HG03045 (cell line): ENCODE results near the gene NAV2.

Experiments used
- ATAC-seq: cut with Tn5 transposase; IDR thresholded peaks from one replicate; pipeline ENCODE4 v1.9.1; 2021; ENCODE audit warnings: mild to moderate bottlenecking, moderate library complexity; ENCODE audit not compliant: unreplicated experiment

Gene NAV2

DNA sequence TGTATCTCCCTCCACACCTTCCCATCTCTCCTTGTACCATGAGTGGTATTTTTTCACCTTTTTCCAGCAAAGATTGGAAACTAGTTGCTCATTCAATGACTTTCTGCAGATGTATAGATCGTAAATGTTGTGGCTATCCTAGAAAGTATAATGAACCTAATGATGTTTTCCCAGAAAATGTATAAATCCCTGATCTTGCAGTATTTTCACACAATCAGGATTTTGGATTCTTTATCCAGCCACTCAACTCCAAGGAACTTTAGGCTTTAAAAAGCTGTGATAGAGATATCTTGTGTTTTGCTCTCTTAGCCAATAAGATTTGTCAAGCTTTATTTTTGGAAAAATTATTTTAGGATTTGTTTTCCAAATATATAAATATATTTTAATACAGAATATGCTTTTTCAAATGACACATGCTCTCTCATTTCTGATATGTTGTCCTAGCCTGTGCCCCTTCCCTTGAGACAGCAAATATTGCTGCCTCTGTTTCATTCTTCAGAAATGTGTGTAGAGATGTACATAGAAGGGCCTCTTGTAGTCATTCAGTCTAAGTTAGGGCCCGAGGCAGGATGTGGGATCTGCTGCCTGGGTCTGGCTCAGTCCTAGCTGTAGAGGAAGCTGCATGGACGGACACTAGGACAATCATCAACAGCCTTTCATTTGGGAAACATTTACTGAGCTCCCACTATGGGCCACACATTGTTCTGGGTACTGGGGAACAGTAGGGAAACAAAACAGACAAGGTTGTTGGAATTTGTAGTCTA, 62.4 kb downstream of the NAV2 start:
- ATAC-seq, result no peak

DNA sequence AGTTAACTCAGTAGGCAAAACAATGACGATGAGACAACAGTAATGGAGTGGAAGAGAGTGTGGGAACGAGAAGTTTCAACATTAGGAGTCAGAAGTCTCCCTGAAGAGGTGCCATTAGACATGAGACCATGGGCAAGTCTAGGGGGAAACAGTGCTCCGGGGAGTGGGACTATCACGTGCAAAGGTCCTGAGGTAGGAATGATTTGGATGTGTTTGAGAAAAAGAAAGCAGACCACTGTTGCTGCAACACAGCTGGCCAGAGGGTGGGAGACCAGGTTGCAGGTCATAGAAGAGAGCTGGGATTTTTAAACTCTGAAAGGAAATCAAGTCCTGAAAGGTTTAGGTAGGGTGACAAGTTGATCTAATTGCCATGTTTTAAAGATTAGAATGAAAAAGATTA, 63.0 kb downstream of the NAV2 start:
- ATAC-seq, result no peak

DNA sequence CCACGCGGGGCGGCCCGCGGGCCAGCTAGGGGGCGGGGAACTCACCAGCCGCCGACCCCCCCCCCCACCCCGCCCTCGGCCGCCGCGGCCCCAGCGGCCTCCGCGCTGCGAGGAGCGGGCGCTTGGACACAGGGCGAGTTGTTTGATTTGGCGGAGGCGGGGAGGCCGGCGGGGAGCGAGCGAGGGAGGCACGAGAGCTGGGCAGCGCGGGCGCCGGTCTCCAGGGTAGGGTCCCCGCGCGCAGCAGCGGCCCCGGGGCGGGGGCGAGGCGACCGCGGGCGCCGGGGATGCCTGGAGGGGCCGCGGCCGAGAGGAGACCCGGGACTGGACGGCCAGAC, 64.4 kb downstream of the NAV2 start:
- ATAC-seq, result peak; percentile 35

- peak; percentile 74 for ATAC-seq
Observed at GRCh38 chr11:19777377-19778102, 64.9 kb downstream of the NAV2 start.

GRCh38 chr11:19779740-19780139, 67.1 kb downstream of the NAV2 start:
- no peak for ATAC-seq

DNA sequence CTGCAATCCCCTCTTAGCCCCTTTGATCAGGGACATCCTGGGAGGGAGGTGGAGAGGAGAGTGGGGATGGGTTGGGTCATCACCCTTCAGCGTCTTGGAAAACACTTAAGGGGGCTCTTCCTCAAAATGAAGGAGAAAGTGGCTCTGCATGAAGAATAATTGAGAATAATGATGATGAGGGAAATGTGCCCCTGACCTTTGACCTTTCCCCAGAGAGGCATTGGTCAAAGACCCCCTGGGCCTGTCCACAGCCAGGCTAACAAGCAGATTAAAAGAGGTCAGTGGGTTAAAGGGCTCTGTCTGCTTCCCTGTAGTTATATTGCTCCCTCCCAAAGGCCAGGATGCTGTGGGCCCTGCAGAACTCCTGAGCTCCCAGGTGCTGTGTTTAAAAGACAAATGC, 68.7 kb downstream of the NAV2 start:
- no peak for ATAC-seq

GRCh38 chr11:19785265-19785664, 72.6 kb downstream of the NAV2 start:
- no peak for ATAC-seq

- ATAC-seq, result no peak
Observed at GRCh38 chr11:19786644-19787043, 74.0 kb downstream of the NAV2 start.

- no peak for ATAC-seq
Observed at GRCh38 chr11:19788435-19788834, 75.8 kb downstream of the NAV2 start.

DNA sequence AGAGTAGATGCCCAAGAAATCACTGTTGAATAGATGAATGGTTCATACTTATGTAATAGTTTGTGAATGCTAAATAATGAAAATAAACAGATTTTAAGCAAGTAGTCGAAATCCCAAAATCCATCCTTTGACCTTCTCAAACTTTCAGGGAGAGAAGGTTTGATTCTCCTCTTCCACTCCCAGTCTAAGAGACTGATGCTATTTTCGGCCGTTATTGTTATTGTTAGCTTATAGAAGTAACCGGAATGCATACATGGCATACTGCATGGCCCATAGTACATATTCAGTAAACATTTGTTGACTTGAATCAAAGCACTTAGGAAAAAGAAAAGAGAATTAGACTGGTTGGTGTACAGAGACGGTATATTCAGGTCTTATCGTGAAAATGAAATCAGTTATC, 76.6 kb downstream of the NAV2 start:
- no peak for ATAC-seq

DNA sequence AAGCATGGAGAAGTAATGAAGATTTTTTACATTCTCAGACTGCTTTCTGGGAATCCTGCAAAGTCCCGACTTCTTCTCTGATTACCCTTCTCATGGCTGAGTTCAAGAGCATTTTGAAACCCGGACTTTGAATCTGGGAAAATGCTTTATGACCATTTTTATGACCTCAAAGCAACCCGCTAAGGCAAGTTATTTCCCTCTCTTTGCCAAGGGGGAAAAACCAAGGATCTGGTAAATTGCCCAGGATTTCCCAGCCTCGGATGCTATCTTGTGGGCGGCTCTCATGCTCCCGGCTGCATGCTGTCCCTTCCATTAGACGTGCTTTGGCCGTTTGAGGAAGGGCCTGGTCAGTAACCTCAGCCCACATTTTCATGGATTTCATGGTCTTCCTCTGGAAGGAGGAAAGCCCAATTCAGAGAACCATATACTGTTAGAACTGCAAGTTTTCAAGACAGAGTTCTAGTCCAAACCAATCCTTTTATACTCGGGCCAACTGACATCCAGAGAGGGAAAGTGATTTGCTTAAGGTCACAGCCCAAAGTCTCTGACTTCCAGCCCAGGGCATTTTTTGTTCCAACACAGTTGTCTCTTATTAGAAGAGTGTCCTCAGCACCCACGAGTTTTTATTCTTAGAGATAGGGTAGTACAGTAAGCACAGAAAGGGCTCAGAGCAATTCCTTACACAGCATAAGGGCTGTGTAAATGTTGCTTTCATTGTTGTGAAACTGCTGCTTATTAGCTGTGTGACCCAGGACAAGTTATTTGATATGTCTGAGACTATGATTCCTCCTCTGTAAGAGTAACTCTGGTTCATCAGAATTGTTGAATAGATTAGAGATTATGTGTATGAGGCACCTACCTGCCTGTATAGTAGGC, 77.4 kb downstream of the NAV2 start:
- ATAC-seq, result no peak

DNA sequence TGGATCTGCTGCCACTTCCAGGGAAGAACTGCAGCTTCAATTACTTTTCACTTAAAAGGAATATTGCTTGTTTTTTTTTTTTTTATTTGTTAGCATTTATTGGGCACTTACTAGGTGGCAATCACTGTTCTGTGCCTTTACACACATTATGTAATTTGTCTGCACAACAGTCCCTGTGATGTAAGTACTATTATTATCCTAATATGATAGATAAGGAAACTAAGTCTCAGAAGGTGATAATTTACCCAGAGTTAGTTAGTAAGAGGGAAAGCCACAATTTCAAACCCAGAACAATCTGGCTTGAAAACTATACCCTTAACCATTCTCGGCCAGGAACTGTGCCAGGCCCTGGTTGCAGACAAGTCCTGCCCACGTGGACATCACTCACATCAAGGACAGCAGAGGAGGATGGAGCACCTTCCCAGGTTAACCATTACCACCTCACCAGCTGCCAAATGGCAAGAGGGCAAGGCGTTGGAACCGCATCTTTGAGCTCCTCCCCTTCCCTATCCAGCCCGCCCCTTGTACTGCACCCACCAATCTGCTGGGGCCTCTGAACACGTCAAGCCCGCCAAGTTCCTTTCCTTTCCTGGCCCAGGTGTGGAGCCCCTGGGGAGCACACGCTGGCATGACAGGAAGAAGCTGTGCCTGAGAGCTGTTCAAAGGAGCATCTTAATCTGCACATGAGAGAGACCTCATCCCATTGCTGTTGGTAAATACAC, 78.4 kb downstream of the NAV2 start:
- ATAC-seq, result no peak

DNA sequence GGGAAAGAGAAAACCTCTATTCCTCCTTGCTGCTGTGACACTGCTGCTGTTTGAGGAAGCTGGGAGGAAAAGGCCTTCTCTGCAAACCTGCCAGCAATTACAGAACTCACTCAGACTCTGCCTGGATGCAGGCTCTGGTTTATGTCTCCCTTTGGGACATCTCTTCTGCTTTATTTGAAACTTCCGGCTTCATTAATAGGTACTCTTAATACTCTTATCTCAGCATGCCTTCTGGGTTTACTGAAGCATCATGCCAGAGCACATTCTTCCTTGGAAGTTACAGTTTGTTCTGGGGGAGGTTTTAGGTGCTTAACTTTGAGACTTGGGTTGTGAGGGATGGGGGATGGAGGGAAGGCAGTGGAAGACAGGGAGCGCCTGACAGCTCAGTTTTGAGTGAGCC, 79.9 kb downstream of the NAV2 start:
- ATAC-seq, result no peak

DNA sequence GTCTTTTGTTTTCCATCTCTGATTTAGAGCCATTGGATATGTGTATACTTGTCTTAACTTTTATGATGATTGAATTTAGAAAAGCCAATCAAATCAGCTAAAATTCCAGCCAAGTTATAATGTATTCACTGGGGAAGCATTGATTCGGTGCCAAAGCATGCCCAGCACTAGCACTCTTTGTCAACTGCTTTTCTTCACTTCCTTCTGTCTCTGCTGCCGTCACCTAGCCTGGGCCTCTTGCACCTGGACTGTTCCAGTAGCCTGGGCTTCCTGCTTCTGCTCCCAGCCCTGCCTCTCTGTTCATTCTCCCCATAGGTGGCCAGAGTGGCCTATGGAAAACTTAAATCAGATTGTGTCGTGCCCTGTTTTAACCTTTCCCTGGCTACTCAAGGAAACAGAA, 80.7 kb downstream of the NAV2 start:
- no peak for ATAC-seq

- no peak for ATAC-seq
Observed at GRCh38 chr11:19794161-19794560, 81.5 kb downstream of the NAV2 start.

DNA sequence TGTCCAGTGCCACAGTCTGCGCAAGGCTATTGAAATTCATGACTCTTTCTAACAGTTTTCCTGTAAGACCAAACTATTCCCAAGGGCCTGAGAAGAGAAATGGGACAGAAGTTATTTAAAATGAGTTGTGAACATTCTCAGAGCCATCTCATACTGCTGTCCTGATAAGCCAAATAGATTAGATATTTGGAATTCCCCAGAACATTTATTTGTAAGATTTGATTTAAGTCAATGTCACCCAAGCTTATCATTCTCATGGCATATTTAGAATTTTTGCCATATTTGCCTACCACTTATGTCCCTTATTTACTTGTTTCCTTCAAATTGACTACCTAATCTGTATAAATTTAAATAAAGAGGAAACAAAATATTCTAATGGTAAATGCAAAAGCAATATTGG, 82.4 kb downstream of the NAV2 start:
- no peak for ATAC-seq

GRCh38 chr11:19800162-19800561, 87.5 kb downstream of the NAV2 start:
- ATAC-seq, result no peak

DNA sequence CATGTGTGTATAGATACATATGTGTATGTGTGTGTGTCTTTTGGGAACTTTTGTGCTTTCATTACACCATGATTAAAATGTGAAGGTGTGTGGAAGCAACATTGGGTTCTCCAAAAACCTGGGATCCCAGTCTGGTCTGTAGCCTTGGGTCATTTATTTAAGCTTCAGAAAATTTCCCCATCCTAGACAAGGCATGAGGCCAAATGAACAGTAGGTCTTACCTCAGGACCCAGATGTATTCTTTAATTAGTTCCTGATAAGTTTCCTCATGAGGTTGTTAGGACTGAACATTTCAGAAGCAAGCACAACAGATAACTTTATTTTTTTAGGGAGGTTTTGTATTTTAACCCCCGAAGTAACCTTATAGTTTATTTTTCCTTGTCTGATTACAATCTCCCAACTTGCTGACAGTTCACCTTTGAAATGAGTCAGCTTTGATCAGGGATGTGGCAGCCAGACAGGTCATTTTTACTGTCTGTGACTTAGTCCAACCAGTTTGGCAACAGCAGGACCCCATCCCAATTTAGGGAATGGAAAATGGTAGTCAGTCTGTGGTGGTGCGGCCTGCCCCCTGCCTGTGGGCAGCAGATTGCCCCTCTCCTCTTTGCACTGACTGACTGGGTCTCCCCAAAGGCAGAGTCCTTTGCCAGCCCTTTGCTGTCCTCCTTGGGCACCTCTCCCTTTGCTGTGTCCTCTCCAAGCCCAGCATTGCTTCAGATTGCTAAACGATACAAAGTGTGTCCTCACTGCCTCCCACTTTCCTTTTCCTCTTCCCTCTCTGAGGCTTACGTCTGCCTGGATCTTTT, 88.3 kb downstream of the NAV2 start:
- no peak for ATAC-seq

DNA sequence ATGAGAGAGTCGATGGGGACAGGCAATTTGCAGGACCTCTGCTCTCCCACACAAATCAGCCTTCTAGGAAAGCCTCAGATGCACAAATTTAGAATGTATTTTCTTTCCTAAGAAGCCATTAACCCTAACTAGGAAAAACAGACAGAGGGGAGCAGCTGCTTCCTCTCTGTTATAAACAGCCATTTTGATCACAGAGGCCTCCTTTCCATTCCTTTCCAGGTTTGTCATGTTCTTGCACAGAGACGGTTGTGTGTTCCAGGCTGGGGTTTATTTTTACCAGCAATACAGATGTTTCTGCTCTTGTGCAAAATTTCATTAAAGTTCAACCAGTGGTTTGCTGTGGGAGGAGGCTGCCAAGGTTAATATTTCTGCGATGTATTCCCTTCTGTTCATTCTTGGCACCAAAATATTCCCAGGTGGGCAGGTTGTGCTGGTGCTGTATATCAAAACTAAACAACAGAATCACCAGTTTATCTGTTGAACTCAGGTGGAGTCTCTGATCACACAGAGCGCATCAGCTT, 90.2 kb downstream of the NAV2 start:
- no peak for ATAC-seq

DNA sequence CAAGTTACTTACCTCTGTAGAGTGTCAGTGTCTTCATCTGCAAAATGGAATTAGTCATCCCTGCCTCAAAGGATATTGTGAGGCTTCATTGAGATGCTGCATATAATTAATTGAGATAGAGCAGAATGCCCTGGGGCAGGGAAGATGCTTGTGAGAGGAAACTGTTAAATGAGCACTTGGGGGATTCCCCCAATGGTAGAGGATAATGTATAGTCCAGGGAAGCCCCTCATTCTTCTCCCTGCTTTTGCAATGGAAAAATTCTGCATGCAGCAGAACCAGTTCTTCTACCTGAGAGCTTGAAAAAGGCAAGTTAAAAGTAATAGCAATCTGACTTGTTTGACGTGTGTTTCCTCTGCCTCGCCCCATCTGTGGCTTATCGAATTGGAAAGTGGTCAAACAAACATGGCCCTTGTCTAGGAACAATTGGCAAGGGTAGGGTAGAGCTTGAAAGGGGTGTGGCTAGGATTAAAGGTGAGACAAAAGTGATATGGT, 90.9 kb downstream of the NAV2 start:
- no peak for ATAC-seq
